Measurements from ENCODE around the gene SLFN14.

- no peak for TF ChIP-seq CTCF (IDR thresholded peaks at IDR 0.05; ENCODE audit: borderline replicate concordance, extremely low read depth, low read length, poor library complexity, severe bottlenecking)
- no peak for TF ChIP-seq EZH2 (IDR thresholded peaks at IDR 0.05; ENCODE audit: borderline replicate concordance, low read depth, low read length, severe bottlenecking)
Measured at GRCh38 chr17:35596530-35597233, 36.1 kb upstream of the SLFN14 start.
